ENCODE data around the gene CTRB2.
A peak's percentile ranks its signal among the peaks of the same experiment; 100 is the strongest.
"Not testable (repeated sequence)": the region's sequence is repeated elsewhere in the genome, so short reads cannot be mapped to it uniquely, and the experiment has no call there.

CTRB2 gene

GRCh38 chr16:75247249-75247648 lies 40.3 kb upstream of the CTRB2 start:
- no peak overlapping the region for H3K4me3 ChIP-seq (replicated peaks; ENCODE audit: low read depth, low read length)
- DNase-seq (ENCODE audit: extremely low read depth, low read depth): no peak

GRCh38 chr16:75246504-75247205 lies 39.7 kb upstream of the CTRB2 start:
- H3K4me3 ChIP-seq (replicated peaks; ENCODE audit: low read depth, low read length): no peak overlapping the region
- no peak for DNase-seq (ENCODE audit: extremely low read depth, low read depth)
- TF ChIP-seq CTCF (IDR thresholded peaks at IDR 0.05; ENCODE audit: low read depth, low read length, missing control alignments): no peak

More at GRCh38 chr16:75247249-75247648, 40.3 kb upstream of the CTRB2 start:
- no peak for TF ChIP-seq CTCF (IDR thresholded peaks at IDR 0.05; ENCODE audit: low read depth, low read length, missing control alignments)

DNA sequence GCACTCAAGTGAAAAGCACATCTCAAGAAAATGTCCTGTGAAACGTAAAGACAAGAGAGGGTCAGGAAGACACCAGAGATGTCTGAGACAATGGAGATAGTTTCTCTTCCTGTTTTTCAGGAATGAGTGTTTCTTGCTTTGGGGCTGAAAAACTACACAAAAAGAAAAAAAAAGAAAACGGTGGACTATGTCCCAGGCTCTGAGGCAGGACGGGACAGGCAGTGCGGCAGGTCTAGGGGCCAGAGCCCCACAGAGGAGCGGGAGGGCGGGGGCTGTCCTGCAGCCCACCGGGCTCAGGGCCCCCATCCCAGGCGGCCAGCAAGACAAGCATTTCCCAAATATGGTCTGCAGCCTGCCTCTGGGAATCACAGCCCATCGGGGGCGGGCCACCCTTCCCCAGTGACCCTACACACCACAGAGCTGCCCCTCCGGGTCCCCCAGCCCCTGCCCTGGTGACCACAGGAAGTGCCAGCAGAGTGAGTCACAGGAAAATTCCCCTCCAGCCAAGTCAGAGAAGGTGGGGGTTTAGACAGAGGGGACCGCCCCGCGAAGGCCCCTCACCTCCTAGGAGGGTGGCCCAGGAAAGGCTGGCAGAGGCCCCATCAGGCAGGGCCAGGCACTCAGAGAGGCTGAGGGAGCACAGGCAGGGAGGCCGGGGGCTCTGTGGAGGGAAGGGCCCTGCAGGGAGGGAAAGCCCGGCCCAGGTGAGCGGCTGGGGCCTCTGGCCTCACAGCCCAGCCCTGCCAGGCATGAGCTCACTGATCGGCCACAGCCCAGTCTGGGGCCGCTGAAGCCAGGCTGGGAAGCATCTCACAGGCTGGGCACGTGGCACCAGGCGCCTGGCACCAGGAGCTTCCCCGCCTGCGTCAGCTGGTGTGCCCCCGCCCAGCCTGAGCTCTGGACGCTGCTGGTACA lies 38.1 kb upstream of the CTRB2 start:
- DNase-seq (ENCODE audit: extremely low read depth, low read depth): peak; percentile 94
- no peak for TF ChIP-seq CTCF (IDR thresholded peaks at IDR 0.05; ENCODE audit: low read depth, low read length, missing control alignments)
- peak overlapping the region; percentile 9 for H3K4me3 ChIP-seq (replicated peaks; ENCODE audit: low read depth, low read length)

DNA sequence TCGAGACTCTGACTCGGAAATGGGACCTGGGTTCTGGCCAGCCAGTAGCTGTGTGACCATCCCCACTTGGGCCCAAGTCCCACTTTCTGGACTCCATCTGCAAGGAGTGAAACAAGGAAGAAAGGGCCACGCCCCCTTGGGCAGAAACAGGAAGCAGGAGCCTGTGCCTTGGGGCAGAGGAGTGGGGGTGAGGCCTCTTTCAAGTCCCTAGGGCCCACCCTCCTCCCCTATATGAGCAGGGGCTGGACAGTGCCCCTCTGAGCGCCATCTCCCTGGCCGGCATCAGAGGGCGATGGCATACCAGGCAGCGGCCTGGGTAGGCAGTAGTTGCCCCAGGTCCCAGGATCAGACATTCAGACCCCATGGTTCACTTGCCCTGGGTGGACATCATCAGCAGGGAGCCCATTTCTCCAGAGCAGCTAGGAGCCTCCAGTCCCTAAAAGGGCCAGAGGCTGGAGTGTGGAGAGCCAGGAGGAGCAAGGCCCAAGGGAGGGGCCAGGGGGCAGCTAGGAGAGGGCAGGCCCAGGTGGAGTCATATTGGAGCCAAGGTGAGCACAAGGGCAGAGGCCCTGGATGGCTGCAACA lies 37.4 kb upstream of the CTRB2 start:
- H3K4me3 ChIP-seq (replicated peaks; ENCODE audit: low read depth, low read length): peak overlapping the region; percentile 9; the same call in 1 of the 2 replicates
- DNase-seq (ENCODE audit: extremely low read depth, low read depth): no peak
- no peak for TF ChIP-seq CTCF (IDR thresholded peaks at IDR 0.05; ENCODE audit: low read depth, low read length, missing control alignments)

GRCh38 chr16:75243667-75244224 lies 36.8 kb upstream of the CTRB2 start:
- DNase-seq (ENCODE audit: extremely low read depth, low read depth): no peak
- no peak for TF ChIP-seq CTCF (IDR thresholded peaks at IDR 0.05; ENCODE audit: low read depth, low read length, missing control alignments)
- H3K4me3 ChIP-seq (replicated peaks; ENCODE audit: low read depth, low read length): 0 out of 2 replicates have a peak overlapping the region, but pooled peaks have one; percentile 9

- not testable (repeated sequence) for DNase-seq (ENCODE audit: extremely low read depth, low read depth); H3K4me3 ChIP-seq (replicated peaks; ENCODE audit: low read depth, low read length)
Measured at GRCh38 chr16:75242436-75243078, 35.6 kb upstream of the CTRB2 start.

Measured in HFF-Myc (cell line).